Measurements from ENCODE around the gene TST. TPM values are rescaled to one million over a fixed set of nuclear protein-coding genes. Genes with fewer than 3 reads are reported as not detected.

TST gene
- polyA plus RNA-seq, 1 donor = 21.1 TPM

GRCh38 chr22:37053310-37054055 lies 34.2 kb upstream of the TST start:
- DNase-seq = no peak

- DNase-seq = no peak
These were observed 33.4 kb upstream of the TST start for GRCh38 chr22:37052386-37053309.

GRCh38 chr22:37051391-37052385 lies 32.4 kb upstream of the TST start, which contains the start of gene KCTD17:
KCTD17 (plus strand) TSS chr22:37051742; CDS start chr22:37051761, 19 bp downstream.
- peak; percentile 74 for DNase-seq

DNA sequence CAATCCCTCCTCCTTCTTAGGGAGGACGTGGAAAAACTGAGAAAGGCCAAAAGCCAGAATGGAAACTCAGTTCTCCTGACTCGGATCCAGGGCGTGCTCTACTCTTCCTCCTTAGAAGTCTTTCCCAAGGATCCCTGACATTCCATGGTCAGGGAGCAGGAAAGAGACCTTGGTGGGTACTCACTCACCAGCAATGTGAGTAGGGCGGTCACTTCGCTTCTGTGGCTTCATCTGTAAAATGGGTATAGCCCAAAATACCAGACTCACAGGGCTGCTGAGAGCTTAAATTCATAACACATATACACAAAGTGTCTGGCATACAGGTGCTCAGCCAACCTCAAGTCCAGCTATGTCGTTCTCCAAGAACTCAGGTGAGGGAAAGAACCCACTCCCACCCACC lies 31.7 kb upstream of the TST start:
- DNase-seq = peak; percentile 23

DNA sequence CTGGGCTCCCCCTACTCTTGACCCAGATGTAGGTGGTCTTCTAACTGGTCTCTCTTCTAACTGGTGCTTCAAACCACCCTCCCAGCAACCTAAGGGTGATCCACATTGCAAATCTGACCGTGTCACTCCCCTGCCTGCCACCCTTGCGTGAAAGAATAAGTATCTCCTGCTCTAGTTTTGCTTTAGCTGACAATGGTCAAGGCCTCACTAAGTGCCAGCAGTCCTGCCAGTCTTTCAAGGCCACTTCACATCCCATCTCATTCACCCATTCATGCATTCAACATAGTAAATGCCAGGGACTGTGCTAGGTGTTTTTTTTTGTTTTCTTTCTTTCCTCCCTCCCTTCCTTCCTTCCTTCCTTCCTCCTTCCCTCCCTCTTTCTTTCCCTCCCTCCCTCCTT lies 30.0 kb upstream of the TST start:
- DNase-seq = no peak

DNA sequence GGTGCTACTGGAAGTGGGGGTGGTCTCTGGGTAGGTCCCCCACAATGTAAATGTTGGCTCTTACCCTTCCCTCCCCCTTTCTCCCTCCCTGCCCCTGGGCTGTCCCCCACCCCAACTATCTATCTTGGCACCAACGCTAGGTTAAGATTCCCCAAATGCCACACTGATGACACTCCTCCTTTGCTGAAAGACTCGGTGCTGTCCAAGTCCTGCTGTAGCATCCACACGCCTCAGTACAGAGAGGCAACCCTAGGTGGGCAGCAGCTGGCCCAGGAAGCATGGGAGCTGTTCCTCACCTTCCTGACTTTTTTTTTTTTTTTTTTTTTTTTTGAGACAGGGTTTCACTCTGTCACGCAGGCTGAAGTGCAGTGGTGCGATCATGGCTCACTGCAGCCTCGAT lies 28.9 kb upstream of the TST start:
- DNase-seq = no peak

DNA sequence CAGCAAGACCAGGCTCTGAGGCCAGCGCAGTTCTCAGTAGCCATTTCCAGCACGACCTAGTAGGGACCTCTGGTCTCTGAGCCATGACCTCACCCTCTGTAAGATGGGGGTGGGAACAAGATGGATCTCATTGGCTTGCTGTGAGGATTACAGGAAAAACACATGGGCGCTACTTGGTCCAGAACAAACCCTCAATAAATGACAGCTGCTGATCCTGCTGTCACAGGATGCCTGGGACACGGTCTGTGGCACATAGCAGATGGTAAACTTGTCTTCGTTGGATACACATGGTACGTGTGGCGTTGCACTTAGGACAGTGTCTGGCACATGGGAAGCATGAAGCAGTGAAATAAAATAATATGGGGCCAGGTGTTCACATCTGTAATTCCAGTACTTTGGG lies 27.8 kb upstream of the TST start:
- DNase-seq = no peak

GRCh38 chr22:37046589-37046988 lies 27.3 kb upstream of the TST start:
- no peak for DNase-seq

DNA sequence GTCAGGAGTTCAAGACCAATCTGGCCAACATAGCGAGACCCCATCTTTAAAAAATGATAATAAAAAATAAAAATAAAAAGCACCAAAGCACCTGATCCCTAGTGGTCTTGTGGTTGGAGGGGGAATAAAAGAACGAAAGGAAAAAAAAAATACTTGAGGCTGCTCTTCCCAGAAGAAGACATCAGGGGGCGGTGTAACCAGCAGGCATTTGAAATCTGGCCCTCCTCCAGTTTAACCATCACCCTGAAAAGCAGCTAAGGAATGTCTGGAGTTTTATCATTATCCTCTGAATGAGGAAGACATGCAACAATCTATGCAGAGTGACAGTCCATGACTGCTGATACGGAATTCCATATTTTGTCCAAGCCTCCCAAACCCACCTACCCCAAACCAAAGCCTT lies 26.7 kb upstream of the TST start:
- no peak for DNase-seq

- no peak for DNase-seq
These were observed 25.7 kb upstream of the TST start for GRCh38 chr22:37044634-37045625.

DNA sequence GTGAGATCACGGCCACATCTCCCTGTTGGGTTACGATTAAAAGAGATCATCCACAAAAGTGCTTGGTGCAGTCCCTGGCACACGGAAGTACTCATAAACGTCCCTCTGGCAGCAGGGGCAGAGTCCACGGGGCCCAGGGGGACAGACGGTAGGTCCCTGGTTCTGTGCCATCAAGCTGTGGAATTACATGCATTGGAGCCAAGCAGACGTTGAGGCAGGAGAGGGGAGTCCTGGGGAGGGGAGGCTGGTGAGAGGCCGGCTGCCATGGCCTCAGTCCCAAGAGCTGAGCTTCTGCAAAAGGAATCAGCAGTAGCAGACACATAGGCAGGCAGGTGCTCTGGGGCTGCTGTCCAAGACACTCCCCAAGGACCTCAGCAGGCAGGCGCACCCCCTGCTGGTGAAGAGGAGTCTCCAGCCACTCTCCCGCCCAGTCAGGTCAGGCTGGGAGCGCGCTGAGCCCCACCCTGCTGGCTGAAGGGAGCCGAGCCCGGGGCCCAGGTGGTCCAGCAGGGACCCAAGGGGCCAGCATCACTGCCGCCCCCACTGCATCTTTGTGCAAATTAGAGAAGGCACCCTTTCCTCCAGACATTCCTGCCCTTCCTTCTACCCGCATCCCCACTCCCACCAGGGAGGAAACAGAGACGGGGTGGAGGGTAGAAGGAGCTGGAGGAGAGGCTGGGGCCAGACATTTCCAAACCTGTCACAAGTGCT lies 24.7 kb upstream of the TST start:
- DNase-seq = peak; percentile 29

DNA sequence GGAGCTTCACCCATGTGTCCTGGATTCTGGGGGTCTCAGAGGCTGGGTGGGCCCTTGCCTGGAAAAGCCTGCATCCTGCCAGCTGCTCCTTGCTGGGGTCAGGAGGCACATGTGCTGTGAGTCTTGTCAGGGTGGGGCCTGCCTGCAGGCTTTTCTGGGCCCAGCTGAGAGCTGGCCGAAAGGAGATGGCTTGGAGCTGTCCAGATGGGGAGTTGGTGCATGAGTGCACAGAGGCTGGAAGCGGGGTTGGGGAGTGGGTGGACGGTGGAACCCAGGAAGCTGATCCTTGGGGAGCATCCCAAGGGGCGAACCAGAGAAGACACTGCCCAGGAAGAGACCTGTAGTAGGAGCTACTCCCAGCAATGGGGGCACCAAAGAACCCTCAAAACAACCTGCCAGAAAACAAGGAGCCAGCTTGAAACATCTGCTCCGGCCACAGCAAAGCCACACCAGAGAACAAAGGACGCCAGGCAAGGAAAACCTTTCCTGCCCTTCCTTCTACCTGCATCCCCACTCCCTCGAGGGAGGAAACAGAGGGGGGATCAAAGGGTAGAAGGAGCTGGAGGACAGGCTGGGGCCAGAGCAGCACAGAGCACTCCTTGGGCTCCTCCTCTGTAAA lies 24.1 kb upstream of the TST start:
- no peak for DNase-seq

GRCh38 chr22:37039466-37039865 lies 20.2 kb upstream of the TST start:
- no peak for DNase-seq

GRCh38 chr22:37037669-37038068 lies 18.4 kb upstream of the TST start:
- DNase-seq = no peak

GRCh38 chr22:37036655-37037377 lies 17.6 kb upstream of the TST start:
- no peak for DNase-seq

- DNase-seq = no peak
These were observed 14.6 kb upstream of the TST start for GRCh38 chr22:37033605-37034430.

- no peak for DNase-seq
These were observed 13.6 kb upstream of the TST start for GRCh38 chr22:37032535-37033460.
